NT2/D1 (cell line): Measurements from ENCODE around the gene SNN.

Experiments
- DNase-seq: peaks from one replicate; pipeline ENCODE4 v3.0.0-alpha.2; 2011; ENCODE audit warnings: low read depth, low spot score
- H3K27me3 ChIP-seq: 2 replicates; pipeline ENCODE4 v1.6.0; 2011; ENCODE audit warnings: mild to moderate bottlenecking; ENCODE audit not compliant: insufficient read length, insufficient read depth
- H3K36me3 ChIP-seq: 2 replicates; pipeline ENCODE4 v1.6.1; 2011; ENCODE audit warnings: mild to moderate bottlenecking, low read length, mixed read lengths; ENCODE audit not compliant: insufficient read depth, insufficient read length
- H3K4me1 ChIP-seq: 2 replicates; pipeline ENCODE4 v1.5.1; 2011; ENCODE audit not compliant: insufficient read depth, insufficient read length
- H3K4me3 ChIP-seq: 2 replicates; pipeline ENCODE4 v1.5.1; 2011; ENCODE audit warnings: low read depth; ENCODE audit not compliant: insufficient read length
- H3K9ac ChIP-seq: 2 replicates; pipeline ENCODE4 v1.6.0; 2011; ENCODE audit warnings: low read depth; ENCODE audit not compliant: insufficient read length
- H3K9me3 ChIP-seq: 2 replicates; pipeline ENCODE4 v1.5.1; 2011; ENCODE audit warnings: mild to moderate bottlenecking, low read length; ENCODE audit not compliant: insufficient read depth
- SUZ12 ChIP-seq: IDR thresholded peaks from 2 replicates; pipeline ENCODE4 v1.6.1; 2011; ENCODE audit not compliant: insufficient read length, insufficient read depth; ENCODE audit errors: extremely low read depth
- YY1 ChIP-seq: IDR thresholded peaks from 2 replicates; pipeline ENCODE4 v1.6.1; 2011; ENCODE audit not compliant: insufficient read length, insufficient read depth
- ZNF274 ChIP-seq: IDR thresholded peaks from 2 replicates; pipeline ENCODE4 v1.6.1; 2011; ENCODE audit warnings: mild to moderate bottlenecking, low read depth, low read length

SNN gene

DNA sequence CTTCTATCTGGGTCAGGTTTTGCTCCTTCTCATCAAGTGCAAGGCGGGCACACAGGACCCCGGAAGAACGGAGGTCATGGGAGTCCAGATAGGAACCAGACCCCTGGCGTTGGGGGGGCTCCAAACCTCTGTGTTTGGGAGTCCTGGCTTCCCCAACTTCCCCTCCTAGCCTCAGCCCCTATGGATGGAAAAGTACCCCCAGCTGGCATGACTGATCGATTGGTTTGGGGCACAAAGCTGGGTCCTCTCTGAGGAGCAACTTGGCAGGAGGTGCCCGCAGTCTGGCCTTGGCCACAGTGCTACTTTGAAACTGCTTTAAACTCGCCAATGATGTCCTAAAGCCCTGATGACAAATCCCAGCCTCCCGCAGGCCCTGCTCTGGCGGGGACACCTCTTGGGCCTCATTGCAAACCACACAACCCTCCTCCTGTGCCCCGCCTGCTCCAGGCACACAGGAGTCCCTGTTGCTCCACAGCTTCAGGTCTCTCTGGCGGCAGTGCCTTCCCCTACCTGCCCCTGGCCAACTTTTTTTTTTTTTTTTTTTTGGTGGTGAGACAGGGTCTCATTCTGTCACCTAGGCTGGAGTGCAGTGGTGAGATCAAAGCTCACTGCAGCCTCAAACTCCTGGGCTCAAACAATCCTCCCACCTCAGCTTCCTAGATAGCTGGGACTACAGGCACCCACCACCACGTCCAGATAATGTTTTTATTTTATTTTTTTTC lies 38.0 kb upstream of the SNN start:
- Histone ChIP-seq H3K27me3 (no peaks in the 10 kb centered on the region), H3K9me3 (no peaks in the 10 kb centered on the region), H3K9ac (no peak overlapping the region), H3K4me1 (peaks cover 26% of the 10 kb centered on the region), H3K4me3 (no peak overlapping the region), H3K36me3 (no peaks in the 10 kb centered on the region)
- DNase-seq, result no peak
- TF ChIP-seq YY1 (no peak), ZNF274 (no peak)

DNA sequence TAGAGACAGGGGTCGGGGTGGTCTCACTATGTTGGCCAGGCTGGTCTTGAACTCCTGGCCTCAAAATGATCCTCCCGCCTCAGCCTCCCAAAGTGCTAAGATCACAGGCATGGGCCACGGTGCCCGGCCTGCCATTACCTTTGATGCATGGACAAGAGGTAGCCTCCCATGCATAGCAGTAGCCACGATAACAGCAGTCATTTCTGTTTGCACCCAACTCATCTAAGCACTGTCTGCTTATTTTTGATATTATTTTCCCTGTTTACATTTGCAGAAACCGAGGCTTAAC lies 37.5 kb upstream of the SNN start:
- Histone ChIP-seq H3K36me3 (no peaks in the 10 kb centered on the region), H3K4me3 (no peak overlapping the region), H3K9me3 (no peaks in the 10 kb centered on the region), H3K9ac (no peak overlapping the region), H3K27me3 (no peaks in the 10 kb centered on the region), H3K4me1 (peaks cover 27% of the 10 kb centered on the region)
- no peak for DNase-seq
- TF ChIP-seq YY1, result no peak
- no peak for TF ChIP-seq SUZ12
- TF ChIP-seq ZNF274, result no peak

DNA sequence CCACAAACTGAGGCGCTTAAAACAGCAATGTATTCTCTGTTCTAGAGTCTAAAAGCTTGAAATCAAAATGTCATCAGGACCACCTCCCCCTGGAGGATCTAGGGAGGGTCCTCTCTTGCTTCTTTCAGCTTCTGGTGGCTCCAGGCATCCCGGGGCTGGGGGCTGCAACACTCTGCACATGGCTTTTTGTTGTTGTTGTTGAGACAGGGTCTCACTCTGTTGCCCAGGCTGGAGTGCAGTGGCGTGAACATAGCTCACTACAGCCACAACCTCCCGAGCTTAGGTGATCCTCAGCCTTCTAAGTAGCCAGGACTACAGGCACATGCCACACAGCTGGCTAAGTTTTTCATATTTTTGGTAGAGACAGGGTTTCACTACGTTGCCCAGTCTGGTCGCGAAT lies 37.0 kb upstream of the SNN start:
- H3K4me1 ChIP-seq, result peaks cover 32% of the 10 kb centered on the region
- H3K9me3 ChIP-seq, result no peaks in the 10 kb centered on the region
- no peak overlapping the region for H3K9ac ChIP-seq
- TF ChIP-seq ZNF274, result no peak
- TF ChIP-seq SUZ12, result no peak
- TF ChIP-seq YY1, result no peak
- no peaks in the 10 kb centered on the region for H3K27me3 ChIP-seq
- no peaks in the 10 kb centered on the region for H3K36me3 ChIP-seq
- no peak overlapping the region for H3K4me3 ChIP-seq
- no peak for DNase-seq

DNA sequence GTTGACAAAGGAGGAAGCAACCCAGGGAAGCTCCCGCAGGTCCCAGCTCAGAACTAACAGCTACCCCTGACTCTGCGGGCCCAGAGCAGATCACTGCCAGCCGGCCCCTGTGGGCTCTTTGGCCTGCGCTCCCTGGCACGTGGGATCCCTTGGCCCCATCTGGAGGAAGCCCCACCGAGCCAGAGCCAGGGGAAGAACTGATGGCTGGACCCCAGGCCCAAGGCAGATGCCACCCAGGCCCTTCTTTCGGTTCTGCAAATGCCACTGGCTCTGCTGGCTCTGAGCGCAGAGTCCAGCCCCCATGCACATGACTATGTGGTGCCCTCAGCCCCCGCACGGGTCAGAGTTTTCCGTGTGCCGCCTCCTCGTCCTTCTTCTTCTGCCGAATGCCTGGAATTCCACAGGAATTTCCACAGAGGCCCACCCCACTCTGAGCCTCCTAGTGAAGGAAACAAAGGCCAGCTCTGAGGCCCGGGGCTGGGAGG lies 35.8 kb upstream of the SNN start:
- H3K27me3 ChIP-seq, result no peaks in the 10 kb centered on the region
- TF ChIP-seq ZNF274 (no peak), YY1 (no peak)
- H3K4me3 ChIP-seq, result no peak overlapping the region
- H3K4me1 ChIP-seq, result peaks cover 32% of the 10 kb centered on the region
- H3K9ac ChIP-seq, result peak overlapping the region; percentile 46
- no peaks in the 10 kb centered on the region for H3K36me3 ChIP-seq
- H3K9me3 ChIP-seq, result no peaks in the 10 kb centered on the region
- no peak for DNase-seq

DNA sequence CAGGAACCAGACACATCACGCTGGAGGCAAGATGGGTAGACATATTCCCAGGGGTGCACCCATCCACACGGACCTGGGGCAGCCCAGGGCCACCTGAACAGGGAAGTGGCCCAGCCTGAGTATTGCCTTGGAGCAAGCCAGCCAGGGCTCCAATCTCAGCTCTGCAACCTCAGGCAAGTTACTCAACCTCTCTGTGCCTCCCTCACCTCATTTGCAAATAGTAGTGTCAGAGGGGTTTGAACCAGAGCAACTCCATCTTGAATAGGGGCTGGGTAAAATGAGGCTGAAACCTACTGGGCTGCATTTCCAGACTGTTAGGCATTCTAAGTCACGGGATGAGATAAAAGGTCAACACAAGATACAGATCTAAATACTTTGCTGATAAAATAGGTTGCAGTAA lies 35.1 kb upstream of the SNN start:
- Histone ChIP-seq H3K4me1 (peaks cover 32% of the 10 kb centered on the region), H3K27me3 (no peaks in the 10 kb centered on the region), H3K36me3 (no peaks in the 10 kb centered on the region), H3K9ac (no peak overlapping the region), H3K4me3 (no peak overlapping the region), H3K9me3 (no peaks in the 10 kb centered on the region)
- no peak for DNase-seq
- TF ChIP-seq YY1 (no peak), ZNF274 (no peak), SUZ12 (no peak)

DNA sequence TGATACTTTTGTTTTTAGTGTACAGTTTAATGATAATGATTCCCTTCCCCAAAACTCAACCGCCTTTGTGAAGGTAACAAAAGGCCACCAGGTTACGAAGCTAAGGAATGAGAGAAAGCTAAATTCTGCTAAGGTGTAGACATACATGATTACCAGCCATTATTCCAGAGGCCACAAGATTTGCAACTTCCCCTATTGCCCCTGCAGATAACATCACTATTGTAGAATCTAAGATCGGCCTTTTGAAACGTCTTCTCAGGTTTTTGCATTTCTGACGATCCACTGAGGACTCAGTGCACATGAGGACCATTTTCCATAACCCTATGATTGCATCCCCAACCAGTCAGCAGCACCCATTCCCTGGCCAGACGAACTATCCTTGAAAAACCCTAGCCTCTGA lies 33.9 kb upstream of the SNN start:
- Histone ChIP-seq H3K4me3 (no peak overlapping the region), H3K27me3 (no peaks in the 10 kb centered on the region), H3K9me3 (no peaks in the 10 kb centered on the region), H3K36me3 (no peaks in the 10 kb centered on the region), H3K9ac (no peak overlapping the region), H3K4me1 (peaks cover 28% of the 10 kb centered on the region)
- no peak for DNase-seq
- TF ChIP-seq ZNF274 (no peak), YY1 (no peak), SUZ12 (no peak)

DNA sequence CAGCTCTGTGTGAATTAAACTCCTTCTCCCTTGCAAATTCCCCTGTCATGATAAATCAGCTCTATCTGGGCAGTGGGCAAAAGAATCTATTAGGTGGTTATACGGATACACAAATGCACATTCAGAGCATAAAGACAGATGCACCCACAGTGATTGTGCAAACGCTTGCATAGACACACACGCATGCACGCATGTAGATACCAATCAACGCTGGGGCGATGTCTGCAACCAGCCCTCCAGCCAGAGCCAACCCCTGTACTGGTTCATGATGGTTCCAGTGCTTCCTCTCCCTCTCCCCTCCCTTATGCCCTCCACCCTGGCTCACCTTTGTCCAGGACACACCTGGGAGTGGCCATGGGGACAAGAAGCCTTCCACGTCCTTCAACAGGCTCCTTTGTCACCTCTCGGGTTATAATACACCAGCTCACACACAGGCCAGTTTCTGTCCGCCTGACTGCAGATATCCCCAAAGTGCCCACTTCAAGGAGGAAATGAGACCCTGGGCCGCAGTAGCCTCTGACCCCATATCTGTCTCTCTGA lies 33.1 kb upstream of the SNN start:
- H3K4me3 ChIP-seq, result no peak overlapping the region
- H3K4me1 ChIP-seq, result peaks cover 26% of the 10 kb centered on the region
- H3K9ac ChIP-seq, result peak overlapping the region; percentile 44
- no peaks in the 10 kb centered on the region for H3K27me3 ChIP-seq
- no peak for DNase-seq
- TF ChIP-seq ZNF274 (no peak), SUZ12 (no peak), YY1 (no peak)
- no peaks in the 10 kb centered on the region for H3K9me3 ChIP-seq
- H3K36me3 ChIP-seq, result no peaks in the 10 kb centered on the region
